Stimulated activated naive B cell treated with anti-CD40 and anti-IgM and Interleukin-4, amounts not matched to agents 10 μg/mL and 1 μg/mL and 100 μg/mL, for 72 hours (primary cell): ENCODE data around the gene TAP2.
A peak's percentile ranks its signal among the peaks of the same experiment; 100 is the strongest.

ENCODE experiments used
- ATAC-seq, 2 donors: fragments of 150-1000 bp; cut with Tn5 transposase; replicated peaks; 2 replicates each; pipeline ENCODE4 v1.10.0; 2021; ENCODE audit warnings: moderate library complexity in 1 of 2
- DNase-seq: peaks from one replicate; pipeline ENCODE4 v3.0.0; 2021
- H3K27ac Mint-ChIP-seq: one replicate; pipeline ENCODE4 v1.8.0; 2022; ENCODE audit warnings: mild to moderate bottlenecking, mixed read lengths
- H3K27me3 Mint-ChIP-seq, 2 donors: one replicate each; pipeline ENCODE4 v1.8.0; 2022; ENCODE audit warnings: mixed read lengths in 2 of 2
- H3K36me3 Mint-ChIP-seq, 2 donors: one replicate each; pipeline ENCODE4 v1.8.0; 2022; ENCODE audit warnings: mixed read lengths in 2 of 2, mild to moderate bottlenecking in 1 of 2
- H3K4me1 Mint-ChIP-seq, 2 donors: one replicate each; pipeline ENCODE4 v1.8.0; 2022; ENCODE audit warnings: mixed read lengths in 2 of 2, mild to moderate bottlenecking in 1 of 2
- H3K4me3 Mint-ChIP-seq, 2 donors: one replicate each; pipeline ENCODE4 v1.8.0; 2022; ENCODE audit warnings: mild to moderate bottlenecking in 2 of 2, mixed read lengths in 2 of 2, moderate library complexity in 1 of 2
- H3K9me3 Mint-ChIP-seq, 2 donors: one replicate each; pipeline ENCODE4 v1.8.0; 2022; ENCODE audit warnings: mixed read lengths in 2 of 2, mild to moderate bottlenecking in 1 of 2

TAP2 gene

DNA sequence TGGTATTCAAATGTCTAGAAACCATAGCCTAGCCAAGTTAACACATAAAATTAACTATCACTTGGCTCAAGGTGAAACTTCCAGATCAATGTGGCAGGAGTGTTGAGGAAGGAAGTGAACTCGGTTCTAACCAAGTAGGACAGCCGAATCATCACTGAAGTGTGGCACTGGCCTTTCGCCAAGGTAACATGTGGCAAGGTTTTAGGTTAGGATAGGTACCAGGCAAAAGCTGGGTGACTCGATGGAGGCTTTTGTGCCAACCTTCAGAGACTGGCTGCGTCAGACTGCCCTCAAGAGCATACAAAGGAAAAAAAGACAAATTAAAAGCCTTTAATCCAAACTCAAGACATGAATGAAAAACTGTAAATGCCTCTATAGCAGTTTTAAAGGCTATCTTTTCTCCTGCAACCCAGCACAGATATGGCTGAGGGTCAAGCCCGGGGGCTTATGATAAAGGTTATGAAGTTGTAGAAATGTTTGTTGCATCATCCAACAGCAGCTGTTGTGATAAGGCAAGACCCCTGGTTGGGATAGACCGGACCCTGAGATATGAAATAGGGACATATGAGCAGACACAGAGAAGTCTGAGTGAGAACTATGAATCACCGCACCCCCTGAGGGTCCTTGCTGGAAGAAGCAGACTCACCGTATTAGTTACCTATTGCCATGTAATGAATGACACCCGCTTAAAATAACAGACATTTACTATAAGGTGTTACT, 27.3 kb upstream of the TAP2 start:
- ATAC-seq (no peak), DNase-seq (no peak)
- Mint-ChIP-seq H3K27ac (peak overlapping the region; percentile 67), H3K36me3 (peaks cover 7 to 8% of the 10 kb centered on the region in 2 donors), H3K4me1 (peaks cover 22 to 40% of the 10 kb centered on the region in 2 donors), H3K4me3 (no peak overlapping the region), H3K9me3 (no peaks in the 10 kb centered on the region), H3K27me3 (no peaks in the 10 kb centered on the region)

DNA sequence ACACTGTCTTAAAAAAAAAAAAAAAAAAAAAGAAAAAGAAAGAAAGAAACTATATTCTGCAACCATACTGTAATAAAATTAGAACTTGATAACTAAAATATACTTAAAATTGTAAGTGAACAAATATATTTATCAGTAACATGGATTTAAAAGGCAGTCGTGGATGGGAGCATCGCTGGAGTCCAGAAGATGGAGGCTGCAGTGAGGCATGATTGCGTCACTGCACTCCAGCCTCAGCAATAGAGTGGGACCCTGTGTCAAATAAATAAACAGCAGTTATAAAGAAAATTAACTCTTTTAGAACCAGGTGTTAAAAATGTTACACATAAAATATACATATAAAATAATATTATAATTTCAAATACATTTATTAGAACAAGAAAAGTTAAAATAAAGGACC, 24.2 kb upstream of the TAP2 start:
- DNase-seq: no peak
- Mint-ChIP-seq H3K9me3 (no peaks in the 10 kb centered on the region), H3K27me3 (no peaks in the 10 kb centered on the region), H3K36me3 (peaks cover 31 to 37% of the 10 kb centered on the region in 2 donors), H3K27ac (no peak overlapping the region), H3K4me3 (no peak overlapping the region), H3K4me1 (peaks cover 31 to 60% of the 10 kb centered on the region in 2 donors)
- no peak for ATAC-seq

DNA sequence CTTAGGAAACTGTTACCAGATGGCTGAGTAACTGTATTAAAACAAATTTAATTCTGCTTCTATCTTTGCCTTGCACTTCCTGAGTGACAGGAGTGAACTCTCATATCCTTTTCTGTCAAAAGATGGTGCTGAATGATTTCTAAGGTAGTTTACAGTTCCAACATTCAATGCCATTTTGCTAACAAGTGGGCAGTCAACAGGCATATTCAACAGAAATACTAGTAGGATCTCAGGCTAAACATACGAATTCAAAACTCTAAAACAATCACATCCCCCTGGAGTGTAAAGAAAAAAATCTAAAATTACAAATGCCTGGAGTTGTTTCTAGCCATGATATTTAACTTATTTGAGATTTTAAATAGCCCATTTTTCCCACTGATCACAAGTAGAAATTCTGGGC, 22.1 kb upstream of the TAP2 start:
- peaks cover 31 to 54% of the 10 kb centered on the region in 2 donors for H3K4me1 Mint-ChIP-seq

DNA sequence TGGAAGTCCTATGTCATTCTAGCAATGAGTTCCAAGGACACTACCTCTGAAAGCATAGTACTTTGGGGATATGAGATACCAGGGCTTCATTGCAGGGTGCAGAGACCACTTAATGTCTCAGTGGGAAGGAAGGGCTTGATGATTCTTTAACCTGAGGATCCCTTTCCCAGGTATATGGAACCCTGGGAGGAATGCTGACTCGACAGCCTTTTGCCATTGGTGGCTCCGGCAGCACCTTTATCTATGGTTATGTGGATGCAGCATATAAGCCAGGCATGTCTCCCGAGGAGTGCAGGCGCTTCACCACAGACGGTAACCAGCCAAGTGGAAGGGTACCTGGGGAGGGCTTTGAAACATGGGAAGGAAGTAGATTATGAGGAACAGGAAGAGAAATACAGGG, 19.7 kb upstream of the TAP2 start:
- Mint-ChIP-seq H3K27ac (peak overlapping the region; percentile 75), H3K4me3 (no peak overlapping the region), H3K9me3 (no peaks in the 10 kb centered on the region), H3K36me3 (peaks cover 56 to 60% of the 10 kb centered on the region in 2 donors), H3K27me3 (no peaks in the 10 kb centered on the region), H3K4me1 (peaks cover 30 to 58% of the 10 kb centered on the region in 2 donors)
- ATAC-seq (no peak), DNase-seq (no peak)

More for the DNA sequence above, 22.1 kb upstream of the TAP2 start:
- H3K36me3 Mint-ChIP-seq: peaks cover 47 to 54% of the 10 kb centered on the region in 2 donors
- no peaks in the 10 kb centered on the region for H3K27me3 Mint-ChIP-seq
- peak overlapping the region; percentile 77 for H3K27ac Mint-ChIP-seq
- no peaks in the 10 kb centered on the region for H3K9me3 Mint-ChIP-seq
- DNase-seq (no peak), ATAC-seq (no peak)
- H3K4me3 Mint-ChIP-seq: peak overlapping the region in 1 of 2 donors; percentile 45

DNA sequence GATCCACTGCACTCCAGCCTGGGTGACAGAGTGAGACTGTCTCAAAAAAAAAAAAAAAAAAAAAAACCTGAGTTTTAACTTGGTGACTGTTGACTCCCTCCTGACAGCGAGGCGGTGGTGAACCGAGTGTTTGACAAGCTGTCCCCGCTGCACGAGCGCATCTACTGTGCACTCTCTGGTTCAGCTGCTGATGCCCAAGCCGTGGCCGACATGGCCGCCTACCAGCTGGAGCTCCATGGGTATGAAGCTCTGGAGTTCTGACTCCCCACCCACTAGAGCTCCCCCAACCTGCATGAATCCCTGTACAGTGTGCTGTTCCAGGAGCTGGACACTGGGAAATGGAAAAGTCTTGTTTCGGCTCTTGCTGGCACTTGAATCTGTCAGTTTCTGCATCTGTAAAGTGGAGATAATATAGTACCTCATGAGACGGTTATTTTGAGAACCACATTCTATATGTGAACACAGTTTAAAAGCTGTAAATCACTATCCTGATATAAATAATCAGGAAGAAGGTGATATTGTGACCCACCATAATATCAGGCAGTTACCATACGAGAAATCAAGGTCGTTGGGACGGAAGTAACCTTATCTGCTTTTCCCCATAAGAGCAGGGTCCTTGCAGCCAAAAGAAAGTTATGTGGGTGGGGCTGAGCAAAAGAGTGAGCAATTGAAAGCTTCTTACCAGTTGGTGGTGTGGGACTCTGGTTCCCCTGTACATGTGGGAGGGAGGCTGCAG, 18.8 kb upstream of the TAP2 start:
- H3K9me3 Mint-ChIP-seq: no peaks in the 10 kb centered on the region
- DNase-seq (no peak), ATAC-seq (no peak)
- peaks cover 31 to 62% of the 10 kb centered on the region in 2 donors for H3K4me1 Mint-ChIP-seq
- H3K27me3 Mint-ChIP-seq: no peaks in the 10 kb centered on the region
- H3K27ac Mint-ChIP-seq: no peak overlapping the region
- no peak overlapping the region for H3K4me3 Mint-ChIP-seq
- peaks cover 64 to 68% of the 10 kb centered on the region in 2 donors for H3K36me3 Mint-ChIP-seq

DNA sequence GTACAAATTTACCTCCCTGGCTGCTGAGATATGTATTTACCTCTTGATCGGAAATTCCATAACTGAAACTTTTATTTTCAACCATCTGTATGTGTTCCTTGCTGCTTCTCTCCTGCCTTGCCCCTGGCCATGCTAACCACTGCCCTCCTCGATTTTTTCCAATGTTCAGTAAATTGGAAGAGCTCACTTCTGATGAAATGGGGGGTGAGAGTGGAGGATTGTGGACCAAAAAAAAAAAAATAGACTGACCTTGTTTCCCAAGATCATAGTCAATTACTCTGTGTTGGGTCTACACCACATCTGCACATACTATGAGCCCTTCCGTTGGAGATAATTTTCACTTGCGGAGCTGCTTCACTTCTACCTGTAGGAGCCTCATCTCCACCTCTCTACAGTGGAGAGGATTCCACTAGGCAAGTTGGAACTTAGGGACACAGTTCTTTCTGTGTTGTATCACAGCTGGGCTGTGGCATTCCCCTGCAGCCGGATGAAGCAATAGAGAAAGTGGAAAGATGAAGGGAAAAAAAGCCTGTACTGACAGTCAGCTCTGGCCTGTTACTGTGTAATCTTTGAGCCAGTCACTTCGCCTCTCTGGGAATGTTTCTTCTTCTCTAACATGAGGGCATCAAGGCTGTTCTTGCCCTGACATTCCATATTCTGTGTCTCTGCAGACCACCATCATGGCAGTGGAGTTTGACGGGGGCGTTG, 17.1 kb upstream of the TAP2 start:
- Mint-ChIP-seq H3K4me3 (peak overlapping the region; percentile 94 to 100), H3K36me3 (peaks cover 70 to 76% of the 10 kb centered on the region in 2 donors), H3K27me3 (no peaks in the 10 kb centered on the region), H3K27ac (peak overlapping the region; percentile 89), H3K9me3 (no peaks in the 10 kb centered on the region), H3K4me1 (peaks cover 38 to 73% of the 10 kb centered on the region in 2 donors)
- ATAC-seq (no peak), DNase-seq (no peak)

DNA sequence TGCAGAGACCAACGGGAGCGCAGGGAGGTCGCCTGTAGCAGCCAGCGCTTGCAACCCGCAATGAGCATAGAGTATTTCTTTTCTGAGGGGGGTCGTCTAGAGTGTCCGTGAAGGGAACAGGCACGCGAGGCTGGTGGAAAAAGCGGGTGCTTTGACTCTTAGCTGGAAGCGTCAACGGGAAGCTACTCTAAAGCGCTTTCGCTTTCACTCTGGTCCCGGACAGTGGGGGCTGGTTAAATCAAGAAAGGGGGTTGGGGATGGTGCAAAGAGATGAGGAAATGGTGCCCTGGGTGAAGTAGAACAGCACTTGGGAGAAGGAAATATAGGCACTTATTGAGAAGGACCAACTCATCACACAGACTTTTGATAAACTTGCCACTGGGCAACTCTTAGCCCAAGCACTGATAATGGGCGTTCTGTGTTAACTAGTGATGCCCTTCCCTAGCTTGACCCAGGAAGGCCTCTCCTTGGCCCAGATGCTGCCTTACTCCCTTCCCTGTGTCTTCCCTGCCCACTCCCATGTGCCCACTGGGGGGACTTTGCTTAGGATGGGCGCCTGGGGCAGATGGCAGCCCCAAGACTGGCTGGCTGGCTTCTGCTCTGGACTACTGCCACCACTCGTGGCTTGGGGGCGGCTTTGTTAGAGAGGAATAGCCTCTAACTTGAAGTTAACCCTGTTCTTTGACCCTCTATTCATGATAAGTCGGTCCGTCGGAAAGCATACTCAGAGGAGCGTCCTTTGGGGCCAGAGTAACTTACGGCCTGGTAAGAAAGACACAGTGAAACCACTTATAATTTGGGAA, 16.0 kb upstream of the TAP2 start:
- Mint-ChIP-seq H3K27me3 (no peaks in the 10 kb centered on the region), H3K27ac (peak overlapping the region; percentile 99), H3K9me3 (peaks cover 0 to 2% of the 10 kb centered on the region in 2 donors), H3K4me1 (peaks cover 42 to 73% of the 10 kb centered on the region in 2 donors), H3K4me3 (peak overlapping the region; percentile 94 to 100), H3K36me3 (peaks cover 74 to 79% of the 10 kb centered on the region in 2 donors)
- no peak for DNase-seq
- peak; percentile 28 to 30 for ATAC-seq

DNA sequence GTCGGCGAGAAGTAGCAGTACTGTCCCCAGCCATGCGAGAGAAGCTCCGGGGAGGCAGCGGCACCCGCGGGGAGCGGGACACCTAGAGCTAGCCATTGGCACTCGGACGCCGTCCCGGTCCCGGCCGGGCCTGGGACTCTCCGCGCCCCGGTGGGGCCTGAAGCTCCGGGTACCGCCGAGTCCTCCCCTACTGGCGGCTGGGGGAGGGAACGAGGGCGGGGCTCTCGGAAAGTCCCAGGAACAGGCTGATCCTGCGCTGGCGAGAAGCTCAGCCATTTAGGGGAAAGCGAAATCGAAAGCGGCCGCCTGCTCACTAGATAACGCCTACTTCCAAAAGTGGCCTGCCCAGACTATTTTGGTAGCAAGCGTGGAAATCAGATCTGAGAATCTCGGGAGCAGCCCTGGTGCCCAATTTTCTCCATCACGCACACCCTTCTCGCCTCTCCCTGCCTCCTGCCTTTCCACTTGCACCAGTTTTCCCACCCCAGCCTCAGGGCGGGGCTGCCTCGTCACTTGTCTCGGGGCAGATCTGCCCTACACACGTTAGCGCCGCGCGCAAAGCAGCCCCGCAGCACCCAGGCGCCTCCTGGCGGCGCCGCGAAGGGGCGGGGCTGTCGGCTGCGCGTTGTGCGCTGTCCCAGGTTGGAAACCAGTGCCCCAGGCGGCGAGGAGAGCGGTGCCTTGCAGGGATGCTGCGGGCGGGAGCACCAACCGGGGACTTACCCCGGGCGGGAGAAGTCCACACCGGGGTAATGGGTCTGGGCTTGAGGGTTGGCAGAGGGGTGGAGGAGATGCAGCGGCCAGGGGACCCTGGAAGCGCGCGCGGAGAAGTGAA, 15.2 kb upstream of the TAP2 start, which contains the start of the genes PSMB9 and TAP1:
TSS of gene PSMB9 (plus strand) at position 652 of the 835 bp plus-strand sequence. CDS start at position 690, 38 bp downstream.
TSS of gene TAP1 (minus strand) at position 164 of the 835 bp plus-strand sequence. CDS start at position 96, 68 bp downstream.
- Mint-ChIP-seq H3K9me3 (peaks cover 0 to 2% of the 10 kb centered on the region in 2 donors), H3K4me1 (peaks cover 48 to 73% of the 10 kb centered on the region in 2 donors), H3K4me3 (peak within 1 kb of the TSS; percentile 94 to 100), H3K36me3 (peaks cover 73 to 76% of the 10 kb centered on the region in 2 donors), H3K27me3 (no peaks in the 10 kb centered on the region), H3K27ac (peak within 1 kb of the TSS; percentile 99)
- DNase-seq: peak; percentile 89
- peak; percentile 87 to 89 for ATAC-seq

DNA sequence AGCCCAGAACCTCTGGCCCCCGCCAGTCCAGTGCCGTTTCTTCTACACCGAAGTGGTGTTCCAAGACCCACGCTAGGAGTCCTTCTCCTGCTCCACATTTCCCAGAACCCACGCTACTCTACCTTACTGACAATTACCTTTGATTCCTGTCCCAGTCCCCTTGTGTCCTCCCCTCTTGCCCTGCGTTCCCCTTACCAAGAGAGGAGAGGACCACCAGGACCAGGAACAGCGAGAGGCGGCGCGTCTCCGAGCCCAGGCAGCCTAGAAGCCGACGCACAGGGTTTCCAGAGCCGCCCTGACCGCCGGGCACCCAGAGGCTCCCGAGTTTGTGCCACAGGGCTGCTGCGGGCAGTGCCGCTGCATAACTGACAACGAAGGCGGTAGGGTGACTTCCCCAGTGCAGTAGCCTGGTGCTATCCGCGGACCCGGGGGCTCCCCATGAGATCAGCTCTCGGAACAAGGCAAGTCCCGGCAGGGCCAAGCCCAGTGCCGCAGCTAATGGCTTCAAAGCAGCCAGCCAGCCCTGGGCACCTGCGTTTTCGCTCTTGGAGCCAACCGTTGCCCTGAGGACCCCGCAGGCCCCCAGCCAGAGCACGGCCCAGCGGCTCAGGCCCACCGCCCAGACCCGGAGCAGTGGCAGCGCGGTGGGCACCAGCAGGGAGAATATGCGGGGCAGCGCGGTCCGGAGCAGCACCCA, 14.5 kb upstream of the TAP2 start:
- peak; percentile 67 for ATAC-seq
- Mint-ChIP-seq H3K27ac (peak overlapping the region; percentile 99), H3K27me3 (no peaks in the 10 kb centered on the region), H3K4me1 (peaks cover 51 to 73% of the 10 kb centered on the region in 2 donors), H3K36me3 (peaks cover 73 to 76% of the 10 kb centered on the region in 2 donors), H3K9me3 (peaks cover 0 to 3% of the 10 kb centered on the region in 2 donors), H3K4me3 (peak overlapping the region; percentile 94 to 100)
- peak; percentile 66 for DNase-seq

DNA sequence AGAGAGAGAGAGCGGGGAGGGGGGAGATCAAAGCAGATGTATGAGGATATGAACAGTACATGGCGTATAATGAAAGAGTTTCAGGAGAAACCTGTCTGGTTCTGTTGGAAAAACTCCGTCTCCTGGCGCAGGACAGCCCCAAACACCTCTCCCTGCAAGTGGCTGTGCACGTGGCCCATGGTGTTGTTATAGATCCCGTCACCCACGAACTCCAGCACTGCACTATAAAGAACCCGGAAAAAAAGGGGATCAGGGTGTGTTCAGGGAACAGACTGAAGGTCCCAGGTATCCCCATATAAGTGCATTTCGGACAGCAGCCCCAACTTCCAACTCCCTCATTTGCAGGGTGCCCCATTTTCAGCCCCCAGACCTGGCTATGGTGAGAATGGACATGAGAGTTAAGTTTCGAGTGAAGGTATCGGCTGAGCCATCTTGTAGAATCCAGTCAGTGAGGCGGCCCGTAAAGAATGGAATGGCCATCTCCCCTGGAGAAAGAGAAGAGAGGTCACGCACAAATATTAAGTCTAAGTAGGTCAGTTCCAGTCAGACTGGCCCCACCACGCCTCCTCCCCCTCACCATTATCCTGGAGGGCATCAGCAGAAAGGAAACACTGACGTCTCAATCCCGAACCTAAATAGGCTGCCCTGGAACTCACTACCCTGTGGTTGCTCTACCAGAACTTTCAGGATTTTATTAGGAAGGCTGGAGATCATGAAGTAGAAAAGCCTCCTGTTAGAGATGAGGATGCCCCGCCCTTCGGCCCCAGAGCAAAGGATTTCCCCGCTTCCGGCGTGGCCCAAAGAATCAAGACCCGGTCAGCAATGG, 13.7 kb upstream of the TAP2 start:
- ATAC-seq: no peak
- Mint-ChIP-seq H3K27me3 (no peaks in the 10 kb centered on the region), H3K36me3 (peaks cover 74 to 76% of the 10 kb centered on the region in 2 donors), H3K4me1 (peaks cover 55 to 73% of the 10 kb centered on the region in 2 donors), H3K27ac (peak overlapping the region; percentile 99), H3K9me3 (peaks cover 0 to 3% of the 10 kb centered on the region in 2 donors), H3K4me3 (peak overlapping the region; percentile 94 to 100)
- no peak for DNase-seq

DNA sequence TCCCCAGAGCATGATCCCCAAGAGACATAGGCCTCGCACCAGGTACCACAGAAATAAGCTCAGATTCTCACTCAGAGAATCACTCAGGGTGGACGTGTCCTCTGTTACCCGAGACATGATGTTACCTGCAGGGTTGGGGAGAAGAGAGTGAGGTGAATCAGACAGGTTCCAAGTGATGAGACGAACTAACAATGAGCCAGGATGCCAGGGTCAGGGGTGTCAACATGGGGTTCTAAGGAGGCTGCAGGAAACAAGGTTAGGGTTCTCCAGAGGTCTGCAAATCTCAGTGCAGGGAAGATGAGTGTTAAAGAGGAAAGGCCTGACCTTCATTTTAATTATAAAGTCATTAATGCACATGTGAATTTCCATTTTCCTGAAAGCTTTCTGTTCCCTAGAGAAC, 12.5 kb upstream of the TAP2 start:
- Mint-ChIP-seq H3K9me3 (peaks cover 0 to 3% of the 10 kb centered on the region in 2 donors), H3K36me3 (peaks cover 75 to 77% of the 10 kb centered on the region in 2 donors), H3K4me3 (peak overlapping the region; percentile 94 to 100)

More for the DNA sequence above, 12.5 kb upstream of the TAP2 start:
- no peaks in the 10 kb centered on the region for H3K27me3 Mint-ChIP-seq
- H3K4me1 Mint-ChIP-seq: peaks cover 54 to 78% of the 10 kb centered on the region in 2 donors
- H3K27ac Mint-ChIP-seq: peak overlapping the region; percentile 16
- DNase-seq: no peak
- no peak for ATAC-seq
